CD4-positive, alpha-beta T cell (primary cell): ENCODE data around the gene C1QTNF7. TPM values are rescaled to one million over a fixed set of nuclear protein-coding genes. Genes with fewer than 3 reads are reported as not detected.

Experiments
- ATAC-seq: fragments of 200-7000 bp; cut with Tn5 transposase; one replicate; pipeline ENCODE4 v1.10.0; 2022; ENCODE audit warnings: mild to moderate bottlenecking; ENCODE audit not compliant: poor library complexity
- CTCF ChIA-PET: fragments of 350-600 bp; sonication (Branson Sonifier 250); formaldehyde crosslinking; loops from one replicate; lab custom pipeline; 2021; ENCODE audit warnings: antibody characterized with exemption, inconsistent platforms; lab: Charles Lee
- POLR2A ChIA-PET: fragments of 350-600 bp; sonication (Branson Sonifier 250); formaldehyde crosslinking; loops from one replicate; lab custom pipeline; 2021; ENCODE audit warnings: antibody characterized with exemption, inconsistent platforms; lab: Charles Lee
- DNase-seq, 14 experiments: peaks; one replicate each; pipeline ENCODE4 v3.0.0-alpha.2; 2013 to 2020; ENCODE audit warnings: mixed read lengths in 2 of 14
- H3K27ac ChIP-seq, 2 donors: one replicate each; pipeline versions ENCODE4 v1.5.1 to v1.7.0; 2013; ENCODE audit warnings: low read length in 2 of 2, low read depth in 1 of 2, mild to moderate bottlenecking in 1 of 2
- H3K27me3 ChIP-seq, 2 experiments: 1 replicate in 1 of 2; 2 replicates in 1 of 2; pipeline versions ENCODE4 v1.6.1 to v1.7.0; 2013; ENCODE audit warnings: low read length in 2 of 2, control low read depth in 1 of 2, mild to moderate bottlenecking in 1 of 2, moderate library complexity in 1 of 2; ENCODE audit not compliant: insufficient read depth in 2 of 2, control insufficient read depth in 1 of 2
- H3K36me3 ChIP-seq: one replicate; pipeline ENCODE4 v1.6.1; 2013; ENCODE audit warnings: low read length, control low read depth; ENCODE audit not compliant: insufficient read depth
- H3K4me1 ChIP-seq: one replicate; pipeline ENCODE4 v1.6.1; 2013; ENCODE audit warnings: low read length, control low read depth; ENCODE audit not compliant: insufficient read depth
- H3K4me3 ChIP-seq: one replicate; pipeline ENCODE4 v1.5.1; 2013; ENCODE audit warnings: mild to moderate bottlenecking, low read length, moderate library complexity
- H3K9me3 ChIP-seq, 2 experiments: 1 replicate in 1 of 2; 2 replicates in 1 of 2; pipeline versions ENCODE4 v1.6.1 to v1.7.0; 2013; ENCODE audit warnings: low read length in 2 of 2, mild to moderate bottlenecking in 2 of 2, control low read depth in 1 of 2, moderate library complexity in 1 of 2; ENCODE audit not compliant: control insufficient read depth in 1 of 2, insufficient read depth in 1 of 2
- H3K27ac Mint-ChIP-seq: one replicate; pipeline ENCODE4 v1.8.0; 2020; ENCODE audit warnings: mixed read lengths
- H3K27me3 Mint-ChIP-seq: one replicate; pipeline ENCODE4 v1.8.0; 2021; ENCODE audit warnings: mixed read lengths
- H3K36me3 Mint-ChIP-seq: one replicate; pipeline ENCODE4 v1.8.0; 2021; ENCODE audit warnings: low read depth, mixed read lengths
- H3K4me1 Mint-ChIP-seq: one replicate; pipeline ENCODE4 v1.8.0; 2021; ENCODE audit warnings: low read depth, mixed read lengths
- H3K4me3 Mint-ChIP-seq: one replicate; pipeline ENCODE4 v1.8.0; 2020; ENCODE audit warnings: mild to moderate bottlenecking, mixed read lengths
- H3K9me3 Mint-ChIP-seq: one replicate; pipeline ENCODE4 v1.8.0; 2020; ENCODE audit warnings: mixed read lengths
- CTCF ChIP-seq: fragments of 200-600 bp; IDR thresholded peaks from one replicate; pipeline ENCODE4 v1.8.0; 2022; ENCODE audit warnings: antibody characterized with exemption, mild to moderate bottlenecking
- intact Hi-C, 2 experiments: fragments of 100-400 bp; cut with DNase I in 1 of 2; cut with micrococcal nuclease in 1 of 2; formaldehyde crosslinking; loops; one replicate each; pipeline versions ENCODE4 v1.15.1 to v1.9.0; 2023 to 2025; cut with DNase I, micrococcal nuclease
- total RNA-seq, 174 experiments: library from RNA in 2 of 174; stranded (reverse) in 2 of 174; gene quantifications; one replicate each; pipeline ENCODE4 v1.2.3 and lab custom pipeline; 2021 to 2026

Gene C1QTNF7
- total RNA-seq, 2 experiments from 2014 or later: not detected

- Histone ChIP-seq H3K27ac (no peak overlapping the region), H3K4me3 (no peak overlapping the region), H3K27me3 (no peaks in the 10 kb centered on the region), H3K9me3 (no peaks in the 10 kb centered on the region), H3K36me3 (no peaks in the 10 kb centered on the region), H3K4me1 (peaks cover 3% of the 10 kb centered on the region)
- H3K4me1 Mint-ChIP-seq: no peaks in the 10 kb centered on the region
- POLR2A ChIA-PET: no interaction called here
- ATAC-seq: no peak
- intact Hi-C loops: no loop called here
- no peaks in the 10 kb centered on the region for H3K9me3 Mint-ChIP-seq
- no peak for DNase-seq
- no peak overlapping the region for H3K27ac Mint-ChIP-seq
- CTCF ChIA-PET: no interaction called here
- no peak for TF ChIP-seq CTCF
- H3K36me3 Mint-ChIP-seq: no peaks in the 10 kb centered on the region
- no peaks in the 10 kb centered on the region for H3K27me3 Mint-ChIP-seq
- no peak overlapping the region for H3K4me3 Mint-ChIP-seq
These were observed 778 bp downstream of the C1QTNF7 start for GRCh38 chr4:15428611-15429010.

GRCh38 chr4:15434091-15434490, 6.3 kb downstream of the C1QTNF7 start:
- ATAC-seq (no peak), DNase-seq (no peak)
- no peaks in the 10 kb centered on the region for H3K9me3 Mint-ChIP-seq
- Histone ChIP-seq H3K4me1 (no peaks in the 10 kb centered on the region), H3K36me3 (no peaks in the 10 kb centered on the region), H3K27me3 (no peaks in the 10 kb centered on the region), H3K9me3 (no peaks in the 10 kb centered on the region), H3K4me3 (no peak overlapping the region), H3K27ac (no peak overlapping the region)
- no peaks in the 10 kb centered on the region for H3K4me1 Mint-ChIP-seq
- intact Hi-C loops: no loop called here
- no peaks in the 10 kb centered on the region for H3K27me3 Mint-ChIP-seq
- CTCF ChIA-PET: no interaction called here
- no peak overlapping the region for H3K4me3 Mint-ChIP-seq
- no peak for TF ChIP-seq CTCF
- H3K27ac Mint-ChIP-seq: no peak overlapping the region
- POLR2A ChIA-PET: no interaction called here
- H3K36me3 Mint-ChIP-seq: no peaks in the 10 kb centered on the region

GRCh38 chr4:15434676-15435075, 6.8 kb downstream of the C1QTNF7 start:
- Histone ChIP-seq H3K36me3 (no peaks in the 10 kb centered on the region), H3K4me1 (no peaks in the 10 kb centered on the region), H3K9me3 (no peaks in the 10 kb centered on the region), H3K27ac (no peak overlapping the region), H3K27me3 (no peaks in the 10 kb centered on the region), H3K4me3 (no peak overlapping the region)
- ATAC-seq (no peak), DNase-seq (no peak)
- H3K27ac Mint-ChIP-seq: no peak overlapping the region
- CTCF ChIA-PET: no interaction called here
- H3K4me1 Mint-ChIP-seq: no peaks in the 10 kb centered on the region
- POLR2A ChIA-PET: no interaction called here
- no peak for TF ChIP-seq CTCF
- no peaks in the 10 kb centered on the region for H3K36me3 Mint-ChIP-seq
- no peaks in the 10 kb centered on the region for H3K27me3 Mint-ChIP-seq
- no peaks in the 10 kb centered on the region for H3K9me3 Mint-ChIP-seq
- intact Hi-C loops: no loop called here
- no peak overlapping the region for H3K4me3 Mint-ChIP-seq
